ENCODE measurements around the gene PPARA. TPM values are rescaled to one million over a fixed set of nuclear protein-coding genes. Genes with fewer than 3 reads are reported as not detected.

The PPARA gene
- total RNA-seq, 1 experiment from 2014 or later: 14.5 TPM

DNA sequence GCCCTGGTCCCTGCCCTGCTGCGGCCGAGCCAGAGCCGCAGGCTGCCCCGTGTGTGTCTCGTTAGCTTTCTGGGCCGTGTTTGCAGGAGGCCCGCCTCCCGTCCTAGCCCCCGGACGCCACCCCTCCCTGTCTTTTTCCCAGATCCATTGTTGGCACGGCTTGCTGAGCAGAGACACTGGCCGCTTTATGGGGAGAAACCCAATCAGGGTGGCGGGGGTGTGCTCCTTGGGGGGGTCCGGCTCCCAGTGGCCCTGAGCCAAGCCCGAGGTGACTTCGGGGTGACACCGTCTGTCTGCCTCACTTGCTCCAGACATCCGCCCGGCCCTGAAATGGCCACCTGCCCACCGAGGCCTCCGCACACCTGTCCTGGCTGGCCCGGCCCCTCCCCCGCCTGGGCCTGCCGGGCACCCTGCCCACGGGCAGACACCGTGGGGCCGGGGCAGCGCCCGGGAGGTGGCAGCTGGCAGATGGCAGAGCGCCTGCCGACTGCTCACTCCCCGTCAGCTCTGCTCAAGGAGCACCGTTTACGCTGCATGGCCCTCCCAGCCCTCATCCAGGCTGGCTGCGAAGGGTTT is 43.1 kb upstream of the PPARA start:
- no peaks in the 10 kb centered on the region for H3K27me3 ChIP-seq (ENCODE audit: insufficient read depth, low read length)
- peaks cover 29% of the 10 kb centered on the region; the same call in 1 of the 2 replicates for H3K79me2 ChIP-seq (ENCODE audit: insufficient read depth, low read length)
- H3K4me3 ChIP-seq (replicated peaks in 1 of 2; ENCODE audit: low read depth in 1 of 2, low read length in 2 of 2): no peak overlapping the region
- H2AFZ ChIP-seq (ENCODE audit: low read depth, low read length, poor library complexity, severe bottlenecking): no peak overlapping the region
- TF ChIP-seq POLR2AphosphoS5 (IDR thresholded peaks at IDR 0.05; ENCODE audit: low read depth, low read length) (no peak), ZFX (IDR thresholded peaks at IDR 0.05) (no peak), SRF (IDR thresholded peaks at IDR 0.05; ENCODE audit: low read depth) (no peak), ELF1 (IDR thresholded peaks at IDR 0.05; ENCODE audit: borderline replicate concordance, low read depth) (no peak), SIN3A (IDR thresholded peaks at IDR 0.05; ENCODE audit: low read depth) (no peak), EZH2 (IDR thresholded peaks at IDR 0.05) (no peak), CBX3 (IDR thresholded peaks at IDR 0.05; ENCODE audit: low read depth) (no peak), MAX (IDR thresholded peaks at IDR 0.05) (no peak), SP1 (IDR thresholded peaks at IDR 0.05; ENCODE audit: low read depth) (no peak), POLR2A (IDR thresholded peaks at IDR 0.05; ENCODE audit: borderline replicate concordance, extremely low read depth, insufficient read depth, insufficient read length) (no peak), JUND (IDR thresholded peaks at IDR 0.05) (no peak), FOSL1 (IDR thresholded peaks at IDR 0.05; ENCODE audit: low read depth) (no peak), YY1 (IDR thresholded peaks at IDR 0.05; ENCODE audit: extremely low read depth, insufficient replicate concordance, low read depth, low read length) (no peak), ZNF274 (IDR thresholded peaks at IDR 0.05; ENCODE audit: low read depth, low read length) (no peak)
- TF ChIP-seq, protein P1, sequence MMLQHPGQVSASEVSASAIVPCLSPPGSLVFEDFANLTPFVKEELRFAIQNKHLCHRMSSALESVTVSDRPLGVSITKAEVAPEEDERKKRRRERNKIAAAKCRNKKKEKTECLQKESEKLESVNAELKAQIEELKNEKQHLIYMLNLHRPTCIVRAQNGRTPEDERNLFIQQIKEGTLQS (IDR thresholded peaks at IDR 0.05): no peak
- TF ChIP-seq, protein P2, sequence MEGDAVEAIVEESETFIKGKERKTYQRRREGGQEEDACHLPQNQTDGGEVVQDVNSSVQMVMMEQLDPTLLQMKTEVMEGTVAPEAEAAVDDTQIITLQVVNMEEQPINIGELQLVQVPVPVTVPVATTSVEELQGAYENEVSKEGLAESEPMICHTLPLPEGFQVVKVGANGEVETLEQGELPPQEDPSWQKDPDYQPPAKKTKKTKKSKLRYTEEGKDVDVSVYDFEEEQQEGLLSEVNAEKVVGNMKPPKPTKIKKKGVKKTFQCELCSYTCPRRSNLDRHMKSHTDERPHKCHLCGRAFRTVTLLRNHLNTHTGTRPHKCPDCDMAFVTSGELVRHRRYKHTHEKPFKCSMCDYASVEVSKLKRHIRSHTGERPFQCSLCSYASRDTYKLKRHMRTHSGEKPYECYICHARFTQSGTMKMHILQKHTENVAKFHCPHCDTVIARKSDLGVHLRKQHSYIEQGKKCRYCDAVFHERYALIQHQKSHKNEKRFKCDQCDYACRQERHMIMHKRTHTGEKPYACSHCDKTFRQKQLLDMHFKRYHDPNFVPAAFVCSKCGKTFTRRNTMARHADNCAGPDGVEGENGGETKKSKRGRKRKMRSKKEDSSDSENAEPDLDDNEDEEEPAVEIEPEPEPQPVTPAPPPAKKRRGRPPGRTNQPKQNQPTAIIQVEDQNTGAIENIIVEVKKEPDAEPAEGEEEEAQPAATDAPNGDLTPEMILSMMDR (IDR thresholded peaks at IDR 0.05 in 2 of 3, conservative IDR thresholded peaks at IDR 0.05 in 1 of 3; ENCODE audit: borderline replicate concordance in 1 of 3, insufficient read depth in 1 of 3, low read depth in 2 of 3, low read length in 2 of 3): no peak
- ATAC-seq: no peak
- H3K4me2 ChIP-seq (ENCODE audit: low read length): no peak overlapping the region
- ChIA-PET RAD21 (ENCODE audit: low non-redundant PET in 1 of 2, low total read pairs in 2 of 2, uncharacterized antibody in 2 of 2, unreplicated experiment in 2 of 2) (no interaction called here), CTCF (no interaction called here), POLR2A (no interaction called here)
- H3K27ac ChIP-seq (ENCODE audit: low read depth, low read length): peak overlapping the region; percentile 52
- H3K36me3 ChIP-seq (ENCODE audit: control insufficient read depth in 1 of 2, insufficient read depth in 2 of 2, low read length in 2 of 2): peaks cover 11 to 32% of the 10 kb centered on the region in 2 experiments; a peak in 3 of 4 replicates
- no peaks in the 10 kb centered on the region for H3K9me2 ChIP-seq (ENCODE audit: insufficient read depth)
- no peaks in the 10 kb centered on the region for H3K9me3 ChIP-seq (ENCODE audit: control insufficient read depth in 1 of 2, insufficient read depth in 1 of 2, low read depth in 1 of 2, low read length in 2 of 2)
- H3K4me1 ChIP-seq (ENCODE audit: control insufficient read depth in 1 of 2, insufficient read depth in 2 of 2, low read length in 2 of 2): peaks cover 8 to 57% of the 10 kb centered on the region in 2 experiments; a peak in 3 of 4 replicates
- DNase-seq (ENCODE audit: low read depth, low spot score): no peak
- H4K20me1 ChIP-seq (ENCODE audit: insufficient read depth): no peaks in the 10 kb centered on the region
- H3K9ac ChIP-seq (ENCODE audit: low read length): no peak overlapping the region
- BruUV-seq (replicated peaks): no TSS peak
- intact Hi-C loops (cut with micrococcal nuclease): no loop called here
